NOMO-1 (cell line): ENCODE measurements around the gene CNNM4.
A peak's percentile ranks its signal among the peaks of the same experiment; 100 is the strongest.

ENCODE experiments used
- DNase-seq, 2 experiments: peaks; one replicate each; lab custom pipeline; 2025; ENCODE audit not compliant: unreplicated experiment in 2 of 2; lab: John Stamatoyannopoulos, UW

CNNM4 gene

DNA sequence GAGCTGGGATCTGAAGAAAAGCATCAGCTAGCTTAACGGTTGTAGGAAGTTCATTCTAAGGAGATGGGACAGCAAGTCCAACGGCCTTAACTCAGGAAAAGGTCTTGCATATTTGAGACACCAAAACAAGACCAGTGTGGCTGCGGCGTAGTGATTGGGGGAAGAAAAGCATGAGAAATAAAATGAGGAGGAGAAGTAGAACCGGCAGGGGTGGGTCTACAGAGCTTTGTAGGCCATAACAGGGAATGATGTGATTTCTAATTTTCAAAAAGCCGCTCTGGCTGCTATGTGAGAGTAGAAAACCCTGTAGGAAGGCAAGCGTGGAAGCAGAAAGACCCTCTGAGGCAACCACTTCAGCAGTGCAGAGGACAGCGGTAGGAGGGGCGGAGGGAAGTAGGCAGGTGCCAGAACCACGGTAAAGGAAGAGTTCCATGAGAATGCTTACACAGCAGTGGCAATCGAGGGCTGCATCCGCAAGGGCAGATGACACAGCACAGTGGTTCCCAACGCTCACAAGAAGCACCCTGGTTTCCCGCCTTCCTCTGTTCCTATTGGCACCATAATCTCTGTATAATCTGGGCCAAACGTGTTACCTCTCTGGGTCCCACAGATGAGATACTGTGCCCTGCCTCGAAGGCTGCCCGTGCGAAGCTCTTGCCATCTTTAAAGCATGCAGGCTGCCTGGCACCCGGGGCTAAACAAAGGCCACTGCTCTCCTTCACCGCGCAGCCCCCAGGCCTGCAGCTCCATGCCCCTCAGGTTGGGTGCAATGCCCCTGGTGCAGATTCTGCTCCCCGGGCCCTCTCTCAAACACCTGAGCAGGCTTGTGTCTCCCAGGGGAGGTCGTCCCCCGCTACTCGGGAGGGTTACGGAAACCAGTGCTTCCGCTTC, 96.3 kb downstream of the CNNM4 start:
- peak; percentile 19 to 27 for DNase-seq

DNA sequence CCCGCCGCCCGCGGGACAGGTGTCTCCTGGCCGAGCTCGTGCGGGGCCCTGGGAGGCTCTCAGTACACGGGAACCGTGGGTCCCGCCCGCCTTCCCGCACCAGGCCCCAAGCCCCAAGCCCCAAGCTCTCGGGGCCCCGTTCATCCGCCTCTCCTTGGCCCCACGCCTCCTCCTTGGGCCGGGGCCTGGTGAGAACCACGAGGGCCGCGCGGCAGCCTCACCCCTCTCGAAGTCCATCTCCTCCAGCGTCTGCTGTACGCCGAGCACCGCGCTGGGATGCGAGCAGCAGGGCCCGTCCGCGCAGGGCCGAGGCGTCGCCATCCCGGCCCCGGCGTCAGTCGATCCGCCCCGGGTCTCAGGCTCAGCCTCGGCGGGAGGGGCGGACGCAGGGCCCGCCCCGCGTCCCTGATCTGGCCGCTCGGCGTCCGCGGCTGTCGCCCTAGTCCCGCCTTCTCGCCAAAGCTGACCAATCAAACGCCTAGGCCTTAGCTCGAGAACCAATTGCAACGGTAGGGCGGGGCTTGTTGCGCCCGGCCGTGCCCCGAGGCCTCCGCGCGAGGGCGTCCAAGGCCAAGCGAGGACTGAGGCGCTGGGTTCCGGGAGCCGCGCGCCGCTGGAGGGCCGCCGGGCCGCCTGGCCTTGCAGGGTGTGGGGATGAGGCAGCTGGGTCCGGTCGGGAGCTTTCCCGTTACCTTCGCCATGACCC, 97.1 kb downstream of the CNNM4 start, which contains the start of gene ANKRD39:
Gene ANKRD39 (minus strand): TSS at position 350 of the 706 bp plus-strand sequence. CDS start 29 bp downstream, at position 321.
- DNase-seq = peak; percentile 99 to 100

DNA sequence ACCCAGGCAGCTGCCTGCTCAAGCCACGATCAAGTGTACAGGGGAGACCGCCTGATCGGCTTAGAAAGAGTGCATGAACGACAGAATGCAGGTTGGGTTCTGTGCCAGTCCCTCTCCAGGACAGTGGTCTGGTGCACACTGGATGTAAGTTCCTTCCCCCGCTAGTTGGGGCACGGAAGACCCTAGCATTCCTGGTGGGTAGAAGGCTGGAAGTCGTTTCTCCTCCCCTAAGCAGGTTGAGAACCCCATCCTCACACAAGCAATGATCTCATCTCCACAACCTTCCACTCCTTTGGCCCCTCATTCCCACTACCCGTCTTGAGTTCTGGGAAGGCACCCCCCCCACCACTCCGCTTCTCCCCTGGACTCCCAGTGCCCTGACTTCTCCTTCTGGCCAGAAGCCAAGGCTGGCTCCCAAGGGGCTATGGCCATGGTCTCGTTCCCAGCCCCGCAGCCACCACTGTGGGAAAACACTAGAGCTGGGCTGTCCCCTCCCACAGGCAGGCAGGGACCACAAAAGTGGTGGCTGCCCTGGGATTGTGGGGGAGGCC, 98.5 kb downstream of the CNNM4 start:
- DNase-seq = no peak

DNA sequence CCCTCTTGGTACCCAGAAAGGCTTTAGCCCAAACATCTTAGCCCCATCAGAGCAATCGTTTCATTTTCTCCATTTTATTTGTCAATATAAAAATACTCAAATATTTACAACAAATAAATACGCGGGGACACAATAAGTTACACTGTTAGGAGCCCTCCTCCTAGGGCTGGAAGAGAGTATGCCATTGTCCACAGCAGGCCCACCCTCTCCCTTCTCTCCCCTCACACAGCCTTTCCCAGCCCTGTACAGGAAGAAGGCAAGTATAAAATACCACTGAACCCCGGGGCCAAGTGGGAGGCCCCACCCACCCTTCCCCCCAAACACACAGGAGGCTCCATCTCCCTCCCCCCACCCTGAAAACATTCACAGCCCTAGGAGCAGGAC, 99.0 kb downstream of the CNNM4 start:
- DNase-seq = no peak

DNA sequence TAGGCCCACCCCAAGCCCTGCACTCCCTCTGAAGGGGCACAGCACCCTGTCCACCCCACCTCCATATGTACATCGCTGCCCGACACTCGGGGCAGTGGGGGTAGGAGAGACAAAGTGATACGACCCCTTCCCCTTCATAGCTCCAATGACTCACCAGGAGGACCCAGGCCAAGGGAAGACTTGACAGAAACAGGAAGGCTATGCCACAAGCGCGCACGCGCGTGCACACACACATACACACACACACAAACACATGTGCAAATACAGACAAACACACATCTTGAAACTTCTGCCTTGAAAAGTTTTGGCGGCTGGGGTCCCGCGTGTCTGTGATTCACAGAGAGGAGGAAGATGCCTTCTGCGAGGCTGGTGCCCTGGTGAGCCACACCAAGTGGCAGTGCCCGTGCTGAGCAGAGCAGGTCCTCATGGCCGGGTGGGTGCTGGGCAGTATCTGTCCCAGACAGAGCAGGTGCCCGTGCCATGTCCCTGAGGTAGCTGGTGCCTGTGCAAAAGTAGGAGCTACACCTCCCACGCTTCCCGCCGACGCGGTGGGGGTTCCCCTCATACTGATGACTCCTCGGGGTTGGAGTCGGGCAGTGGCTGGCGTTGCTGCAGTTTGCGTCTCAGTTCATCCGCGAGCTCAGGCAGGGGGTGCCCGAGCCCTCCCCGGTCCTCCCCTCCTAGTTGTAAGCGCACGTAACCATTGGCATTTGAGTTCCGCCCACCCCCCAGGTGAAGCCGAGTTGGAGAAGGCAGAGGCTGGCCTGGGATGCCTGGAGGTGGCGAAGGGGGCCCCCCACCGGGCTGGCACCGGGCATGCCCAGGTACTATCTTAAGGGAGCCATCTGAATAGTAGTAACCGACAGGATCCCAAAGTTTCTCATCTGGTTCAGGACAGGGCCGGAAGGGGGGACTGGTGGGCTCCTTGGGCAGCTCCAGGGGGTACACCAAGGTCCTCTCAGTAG, 99.6 kb downstream of the CNNM4 start:
- DNase-seq = no peak

- no peak for DNase-seq
Measured at GRCh38 chr2:96861074-96861473, 100.4 kb downstream of the CNNM4 start.
